GM10248 (cell line): ENCODE results near the gene MARK2.

Experiments
- CTCF ChIA-PET: fragments of 300-600 bp; sonication (Branson Sonifier 250); formaldehyde crosslinking; extraction: SDS; loops from one replicate; lab custom pipeline; 2021; ENCODE audit warnings: antibody characterized with exemption; lab: Yijun Ruan, JAX
- POLR2A ChIA-PET: fragments of 350-650 bp; sonication (Branson Sonifier 250); formaldehyde crosslinking; extraction: SDS; loops from one replicate; lab custom pipeline; 2020; ENCODE audit warnings: antibody characterized with exemption; lab: Yijun Ruan, JAX
- DNase-seq: peaks from one replicate; pipeline ENCODE4 v3.0.0; 2012; ENCODE audit errors: extremely low spot score
- CTCF ChIP-seq: IDR thresholded peaks from 2 replicates; pipeline ENCODE4 v1.5.1; 2012; ENCODE audit warnings: mild to moderate bottlenecking, low read depth; ENCODE audit errors: extremely low read depth, missing control alignments, control extremely low read depth

MARK2 gene

GRCh38 chr11:63838678-63839507 lies at the start of gene MARK2:
Gene MARK2, plus strand, starts transcription at chr11:63839110. Its CDS starts 397 bp downstream, at chr11:63839507.
- TF ChIP-seq CTCF, result no peak
- CTCF ChIA-PET, result interaction anchor here (0.6 to 9.3 kb wide), 30 partner anchors 8 to 958 kb away, joined by 3 to 129 read pairs (median 8); partner anchors contain the start of genes RTN3, SLC3A2, SPINDOC and ZFTA
- peak; percentile 98 for DNase-seq
- POLR2A ChIA-PET, result interaction anchor here (0.8 to 1.0 kb wide), 5 partner anchors 9 to 35 kb away, joined by 3 to 8 read pairs (median 4); no protein-coding TSS in a partner anchor

- ChIA-PET CTCF (no interaction called here), POLR2A (no interaction called here)
- TF ChIP-seq CTCF, result no peak
- no peak for DNase-seq
Measured at GRCh38 chr11:63791495-63792167, 47.3 kb upstream of the MARK2 start.

- no peak for TF ChIP-seq CTCF
- no peak for DNase-seq
- ChIA-PET CTCF (interaction anchor here (1.0 kb wide), 1 partner anchor 14 kb away, joined by 3 read pairs; no protein-coding TSS in a partner anchor), POLR2A (no interaction called here)
Measured at GRCh38 chr11:63793161-63793560, 45.7 kb upstream of the MARK2 start.

GRCh38 chr11:63795066-63795465 lies 43.8 kb upstream of the MARK2 start:
- ChIA-PET CTCF (interaction anchor here (1.3 kb wide), 1 partner anchor 113 kb away, joined by 3 read pairs; no protein-coding TSS in a partner anchor), POLR2A (no interaction called here)
- TF ChIP-seq CTCF, result no peak
- DNase-seq, result no peak

GRCh38 chr11:63800921-63801320 lies 38.0 kb upstream of the MARK2 start:
- DNase-seq, result no peak
- CTCF ChIA-PET, result no interaction called here
- TF ChIP-seq CTCF, result no peak
- POLR2A ChIA-PET, result no interaction called here

GRCh38 chr11:63802637-63803414 lies 36.1 kb upstream of the MARK2 start:
- TF ChIP-seq CTCF, result no peak
- POLR2A ChIA-PET, result interaction anchor here (0.5 kb wide), 1 partner anchor 918 kb away, joined by 4 read pairs; no protein-coding TSS in a partner anchor
- CTCF ChIA-PET, result interaction anchor here (0.9 to 1.8 kb wide), 2 partner anchors 9 to 35 kb away, joined by 5 read pairs; no protein-coding TSS in a partner anchor
- DNase-seq, result no peak
